ENCODE data around the gene ITSN2. TPM values are rescaled to one million over a fixed set of nuclear protein-coding genes. Genes with fewer than 3 reads are reported as not detected.

The ITSN2 gene
- polyA plus RNA-seq, 1 experiment: 16.3 TPM

DNA sequence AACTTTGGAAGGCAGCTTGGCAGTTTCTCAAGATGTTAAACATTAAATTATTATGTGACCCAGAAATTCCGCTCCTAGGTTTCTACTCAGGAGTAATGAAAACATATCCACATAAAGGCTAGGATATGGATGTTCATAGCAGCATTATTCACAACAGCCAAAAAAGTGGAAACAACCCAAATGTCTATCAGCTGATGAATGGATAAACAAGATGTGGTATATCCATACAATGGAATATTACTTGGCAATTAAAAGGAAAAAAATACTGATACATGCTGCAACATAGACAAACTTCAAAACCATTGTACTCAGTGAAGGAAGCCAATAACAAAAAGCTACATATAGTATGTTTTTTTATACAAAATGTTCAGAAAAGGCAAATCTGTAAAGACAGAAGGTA lies 197.8 kb downstream of the ITSN2 start:
- ChIA-PET POLR2A (no interaction called here), CTCF (no interaction called here)
- Histone ChIP-seq H3K27me3 (ENCODE audit: control insufficient read depth, insufficient read depth, low read length) (no peaks in the 10 kb centered on the region; the same call in 1 of the 2 replicates), H3K36me3 (ENCODE audit: control insufficient read depth, insufficient read depth, low read length) (no peaks in the 10 kb centered on the region), H3K4me3 (ENCODE audit: low read depth, low read length) (no peak overlapping the region)
- TF ChIP-seq, protein P1, sequence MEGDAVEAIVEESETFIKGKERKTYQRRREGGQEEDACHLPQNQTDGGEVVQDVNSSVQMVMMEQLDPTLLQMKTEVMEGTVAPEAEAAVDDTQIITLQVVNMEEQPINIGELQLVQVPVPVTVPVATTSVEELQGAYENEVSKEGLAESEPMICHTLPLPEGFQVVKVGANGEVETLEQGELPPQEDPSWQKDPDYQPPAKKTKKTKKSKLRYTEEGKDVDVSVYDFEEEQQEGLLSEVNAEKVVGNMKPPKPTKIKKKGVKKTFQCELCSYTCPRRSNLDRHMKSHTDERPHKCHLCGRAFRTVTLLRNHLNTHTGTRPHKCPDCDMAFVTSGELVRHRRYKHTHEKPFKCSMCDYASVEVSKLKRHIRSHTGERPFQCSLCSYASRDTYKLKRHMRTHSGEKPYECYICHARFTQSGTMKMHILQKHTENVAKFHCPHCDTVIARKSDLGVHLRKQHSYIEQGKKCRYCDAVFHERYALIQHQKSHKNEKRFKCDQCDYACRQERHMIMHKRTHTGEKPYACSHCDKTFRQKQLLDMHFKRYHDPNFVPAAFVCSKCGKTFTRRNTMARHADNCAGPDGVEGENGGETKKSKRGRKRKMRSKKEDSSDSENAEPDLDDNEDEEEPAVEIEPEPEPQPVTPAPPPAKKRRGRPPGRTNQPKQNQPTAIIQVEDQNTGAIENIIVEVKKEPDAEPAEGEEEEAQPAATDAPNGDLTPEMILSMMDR (IDR thresholded peaks at IDR 0.05; ENCODE audit: insufficient read depth, low read depth, low read length): no peak
- DNase-seq (ENCODE audit: low read depth): no peak

DNA sequence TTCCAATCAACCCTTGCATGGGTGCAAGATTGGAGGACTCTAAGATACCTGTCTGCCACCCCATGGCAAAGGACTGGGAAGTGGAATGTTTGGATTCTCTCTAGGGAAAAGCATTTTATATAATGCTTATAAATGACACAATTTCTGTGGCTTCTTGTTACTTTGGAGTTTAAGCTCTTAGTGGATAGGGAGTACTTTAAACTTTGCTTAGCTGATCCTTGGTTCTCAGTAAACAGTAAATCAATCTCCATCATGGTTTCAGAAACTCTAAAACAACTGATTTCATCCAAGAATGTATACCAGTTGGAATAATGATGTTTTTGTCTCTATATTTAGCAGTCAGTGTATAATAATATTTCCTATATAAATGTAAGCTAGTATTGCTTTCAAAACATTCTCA lies 199.6 kb downstream of the ITSN2 start:
- Histone ChIP-seq H3K36me3 (ENCODE audit: control insufficient read depth, insufficient read depth, low read length) (no peaks in the 10 kb centered on the region), H3K27me3 (ENCODE audit: control insufficient read depth, insufficient read depth, low read length) (no peaks in the 10 kb centered on the region), H3K4me3 (ENCODE audit: low read depth, low read length) (no peak overlapping the region)
- TF ChIP-seq, protein P1 (IDR thresholded peaks at IDR 0.05; ENCODE audit: insufficient read depth, low read depth, low read length): no peak
- CTCF ChIA-PET: interaction anchor here (1.1 kb wide), 1 partner anchor 77 kb away, joined by 4 read pairs; the partner anchor contains the start of gene TP53I3
- DNase-seq (ENCODE audit: low read depth): no peak
- POLR2A ChIA-PET: no interaction called here

DNA sequence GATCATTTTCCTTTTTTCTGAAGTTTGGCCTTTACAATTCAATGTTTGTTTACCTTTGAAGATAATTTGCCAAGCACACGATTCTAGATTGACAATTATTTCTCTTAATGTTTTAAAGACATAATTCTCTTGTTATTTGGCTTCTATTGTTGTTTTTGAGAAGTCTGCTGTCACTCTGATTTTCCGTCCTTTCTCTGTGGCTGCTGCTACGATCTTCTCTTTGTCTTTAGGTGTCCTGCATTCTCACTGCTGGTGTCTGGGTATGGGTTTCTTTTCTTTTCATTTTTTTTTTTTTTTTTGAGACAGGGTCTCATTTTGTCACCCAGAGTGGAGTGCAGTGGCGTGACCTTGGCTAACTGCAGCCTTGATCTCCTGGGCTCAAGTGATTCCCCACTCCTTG lies 200.6 kb downstream of the ITSN2 start:
- no peaks in the 10 kb centered on the region for H3K27me3 ChIP-seq (ENCODE audit: control insufficient read depth, insufficient read depth, low read length)
- TF ChIP-seq, protein P1 (IDR thresholded peaks at IDR 0.05; ENCODE audit: insufficient read depth, low read depth, low read length): no peak
- CTCF ChIA-PET: no interaction called here
- POLR2A ChIA-PET: no interaction called here
- no peak for DNase-seq (ENCODE audit: low read depth)
- H3K4me3 ChIP-seq (ENCODE audit: low read depth, low read length): no peak overlapping the region
- no peaks in the 10 kb centered on the region for H3K36me3 ChIP-seq (ENCODE audit: control insufficient read depth, insufficient read depth, low read length)

DNA sequence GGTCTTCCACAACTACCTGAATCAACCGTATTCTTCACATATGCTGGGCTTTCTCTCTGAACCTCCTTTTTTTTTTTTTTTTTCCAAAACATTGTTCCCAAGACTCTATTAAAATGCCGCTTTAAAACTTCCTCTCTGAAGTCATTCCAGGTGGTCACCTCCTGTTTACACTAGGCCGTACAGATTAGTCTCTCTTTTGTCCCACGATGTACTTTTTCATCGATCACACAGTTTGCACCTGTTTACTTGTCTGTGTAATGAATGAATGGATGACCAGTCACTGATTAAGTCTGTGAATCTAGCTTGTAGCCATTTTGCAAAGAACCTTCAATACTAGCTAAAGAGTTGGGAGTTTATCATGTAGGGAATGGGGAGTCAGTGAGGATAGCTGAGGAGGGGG lies 202.2 kb downstream of the ITSN2 start:
- Histone ChIP-seq H3K27me3 (ENCODE audit: control insufficient read depth, insufficient read depth, low read length) (no peaks in the 10 kb centered on the region), H3K4me3 (ENCODE audit: low read depth, low read length) (no peak overlapping the region), H3K36me3 (ENCODE audit: control insufficient read depth, insufficient read depth, low read length) (no peaks in the 10 kb centered on the region)
- TF ChIP-seq, protein P1 (IDR thresholded peaks at IDR 0.05; ENCODE audit: insufficient read depth, low read depth, low read length): no peak
- no peak for DNase-seq (ENCODE audit: low read depth)
- POLR2A ChIA-PET: no interaction called here
- CTCF ChIA-PET: interaction anchor here (0.6 kb wide), 1 partner anchor 74 kb away, joined by 3 read pairs; no protein-coding TSS in a partner anchor

DNA sequence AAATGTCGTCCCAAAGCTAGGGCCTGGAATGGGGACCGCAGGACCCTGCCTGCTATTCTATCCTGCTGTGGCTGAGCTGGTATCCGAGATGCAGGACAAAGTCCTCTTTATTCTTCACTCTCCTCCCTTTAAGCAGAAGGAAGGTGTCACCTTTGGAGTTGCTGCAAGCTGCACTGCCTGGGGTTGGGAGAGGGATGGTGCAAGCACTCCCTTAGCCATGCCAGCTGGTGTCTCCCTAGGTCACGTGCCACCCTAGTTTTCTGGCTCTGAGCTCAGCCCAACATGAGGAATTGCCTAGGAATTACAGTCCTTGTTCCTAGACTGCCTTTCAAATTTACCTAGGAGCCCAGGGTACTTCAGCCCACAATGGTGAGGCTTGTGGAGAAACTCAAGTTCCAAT lies 206.9 kb downstream of the ITSN2 start:
- CTCF ChIA-PET: no interaction called here
- TF ChIP-seq, protein P1 (IDR thresholded peaks at IDR 0.05; ENCODE audit: insufficient read depth, low read depth, low read length): no peak
- POLR2A ChIA-PET: no interaction called here
- no peak for DNase-seq (ENCODE audit: low read depth)
- H3K36me3 ChIP-seq (ENCODE audit: control insufficient read depth, insufficient read depth, low read length): no peaks in the 10 kb centered on the region
- H3K4me3 ChIP-seq (ENCODE audit: low read depth, low read length): no peak overlapping the region
- no peaks in the 10 kb centered on the region for H3K27me3 ChIP-seq (ENCODE audit: control insufficient read depth, insufficient read depth, low read length)

Small RNA genes within 50 kb of the gene (small RNA-seq; reads per million reads assigned to genes)
- gene HMGN2P20 (ENCODE audit: insufficient read length, low read depth, low replicate concordance): not detected
- not detected for gene RF00602 (ENCODE audit: insufficient read length, low read depth, low replicate concordance)

Other genes with a start within 250 kb of the ITSN2 start
- gene PFN4, start 237.2 kb downstream of the ITSN2 start, polyA plus RNA-seq (2011; rRNA removed): 0.40 and 0.65 TPM in 2 replicates
- gene FAM228B, start 237.1 kb downstream of the ITSN2 start, polyA plus RNA-seq (2011; rRNA removed): 4.2 and 7.6 TPM in 2 replicates
- 0.17 and 0.23 TPM in 2 replicates for gene FAM228A, start 185.5 kb downstream of the ITSN2 start, polyA plus RNA-seq (2011; rRNA removed)
- 16.0 and 18.6 TPM in 2 replicates for gene NCOA1, start 130.7 kb upstream of the ITSN2 start, polyA plus RNA-seq (2011; rRNA removed)

Measured in BJ (cell line).